ENCODE data around the gene ZRANB1. TPM values are rescaled to one million over a fixed set of nuclear protein-coding genes. Genes with fewer than 3 reads are reported as not detected.

The ZRANB1 gene
- polyA plus RNA-seq, 1 of the 3 experiments (the other 2 are of a cell fraction), result 6.2 TPM

- H4K20me1 ChIP-seq (ENCODE audit: insufficient read depth), result peaks cover 4% of the 10 kb centered on the region; the same call in 1 of the 2 replicates
- H3F3A ChIP-seq (replicated peaks; ENCODE audit: insufficient read depth), result peaks cover 28% of the 10 kb centered on the region
- no peak overlapping the region; a peak in 1 of 4 replicates for H3K27ac ChIP-seq (ENCODE audit: low read depth in 2 of 2, low read length in 1 of 2)
- ChIA-PET CTCF (interaction anchor here (2.9 kb wide), 2 partner anchors 9 to 78 kb away, joined by 12 to 13 read pairs; no protein-coding TSS in a partner anchor), POLR2A (no interaction called here)
- H3K9ac ChIP-seq, result no peak overlapping the region
- H3K4me3 ChIP-seq (ENCODE audit: low read depth in 2 of 2, low read length in 1 of 2), result no peak overlapping the region
- no peaks in the 10 kb centered on the region for H3K9me3 ChIP-seq
- no peaks in the 10 kb centered on the region; a peak in 1 of 4 replicates for H3K4me1 ChIP-seq (ENCODE audit: control insufficient read depth in 1 of 2, insufficient read depth in 2 of 2, low read depth in 1 of 2, low read length in 1 of 2)
- no peak overlapping the region for H3K4me2 ChIP-seq
- H3K36me3 ChIP-seq (replicated peaks in 1 of 2; ENCODE audit: control insufficient read depth in 1 of 2, insufficient read depth in 2 of 2, low read length in 1 of 2), result peaks cover 49 to 70% of the 10 kb centered on the region in 2 experiments
- TF ChIP-seq FOXM1 (IDR thresholded peaks at IDR 0.05; ENCODE audit: low read depth), result no peak
- TF ChIP-seq NRF1 (IDR thresholded peaks at IDR 0.05; ENCODE audit: low read depth, low read length), result no peak
- no peak for TF ChIP-seq ELF1 (IDR thresholded peaks at IDR 0.05)
- TF ChIP-seq EP300 (IDR thresholded peaks at IDR 0.05; ENCODE audit: borderline replicate concordance in 1 of 2, low read depth in 1 of 2, low read length in 1 of 2), result no peak
- TF ChIP-seq ZBTB33 (IDR thresholded peaks at IDR 0.05; ENCODE audit: borderline replicate concordance, low read depth), result no peak
- no peak for TF ChIP-seq PBX3 (IDR thresholded peaks at IDR 0.05)
- no peak for TF ChIP-seq GABPA (IDR thresholded peaks at IDR 0.05; ENCODE audit: low read depth)
- no peaks in the 10 kb centered on the region for H3K27me3 ChIP-seq (ENCODE audit: insufficient read depth)
- WGBS (ENCODE audit: low lambda C conversion rate), result 80% methylated on average over 6 of the region's 6 CpGs
- H2AFZ ChIP-seq (ENCODE audit: low read depth), result no peak overlapping the region
- no peaks in the 10 kb centered on the region for H3K9me2 ChIP-seq
- no peak for DNase-seq
- peaks cover 43% of the 10 kb centered on the region; the same call in 1 of the 2 replicates for H3K79me2 ChIP-seq (ENCODE audit: insufficient read depth)
These were observed 41.4 kb downstream of the ZRANB1 start for GRCh38 chr10:124983321-124983720.

- CTCF ChIA-PET, result interaction anchor here (2.9 kb wide), 2 partner anchors 8 to 77 kb away, joined by 12 to 13 read pairs; no protein-coding TSS in a partner anchor
- peaks cover 37% of the 10 kb centered on the region; the same call in 1 of the 2 replicates for H3K79me2 ChIP-seq (ENCODE audit: insufficient read depth)
These were observed 42.5 kb downstream of the ZRANB1 start for GRCh38 chr10:124984376-124984775.

More at GRCh38 chr10:124984376-124984775, 42.5 kb downstream of the ZRANB1 start:
- 0 out of 2 replicates have a peak, but pooled peaks cover 3% of the 10 kb centered on the region for H4K20me1 ChIP-seq (ENCODE audit: insufficient read depth)
- TF ChIP-seq FOSL2 (IDR thresholded peaks at IDR 0.05; ENCODE audit: borderline replicate concordance, low read depth), result no peak
- no peak for TF ChIP-seq RAD21 (IDR thresholded peaks at IDR 0.05; ENCODE audit: low read length)
- no peak for TF ChIP-seq ELF1 (IDR thresholded peaks at IDR 0.05)
- TF ChIP-seq IRF3 (IDR thresholded peaks at IDR 0.05; ENCODE audit: low read depth, low read length), result no peak
- no peak for TF ChIP-seq SMC3 (IDR thresholded peaks at IDR 0.05; ENCODE audit: low read depth, low read length)
- no peak for TF ChIP-seq YY1 (IDR thresholded peaks at IDR 0.05; ENCODE audit: low read depth)
- TF ChIP-seq JUND (IDR thresholded peaks at IDR 0.05), result no peak
- no peak for TF ChIP-seq TCF12 (IDR thresholded peaks at IDR 0.05)
- TF ChIP-seq CHD2 (IDR thresholded peaks at IDR 0.05; ENCODE audit: low read length, partially characterized antibody), result no peak
- no peaks in the 10 kb centered on the region; a peak in 1 of 4 replicates for H3K4me1 ChIP-seq (ENCODE audit: control insufficient read depth in 1 of 2, insufficient read depth in 2 of 2, low read depth in 1 of 2, low read length in 1 of 2)
- H3K9me2 ChIP-seq, result no peaks in the 10 kb centered on the region
- no peak for DNase-seq
- no peak overlapping the region for H3K9ac ChIP-seq
- H3K36me3 ChIP-seq (replicated peaks in 1 of 2; ENCODE audit: control insufficient read depth in 1 of 2, insufficient read depth in 2 of 2, low read length in 1 of 2), result peaks cover 56 to 74% of the 10 kb centered on the region in 2 experiments
- no peak overlapping the region for H3K4me3 ChIP-seq (ENCODE audit: low read depth in 2 of 2, low read length in 1 of 2)
- H3F3A ChIP-seq (replicated peaks; ENCODE audit: insufficient read depth), result peaks cover 28% of the 10 kb centered on the region
- no peaks in the 10 kb centered on the region for H3K9me3 ChIP-seq
- no peak overlapping the region; a peak in 1 of 4 replicates for H3K27ac ChIP-seq (ENCODE audit: low read depth in 2 of 2, low read length in 1 of 2)
- WGBS (ENCODE audit: low lambda C conversion rate), result 97% methylated on average over 1 of the region's 1 CpG
- no peak overlapping the region for H3K4me2 ChIP-seq
- H3K27me3 ChIP-seq (ENCODE audit: insufficient read depth), result no peaks in the 10 kb centered on the region
- POLR2A ChIA-PET, result no interaction called here
- H2AFZ ChIP-seq (ENCODE audit: low read depth), result no peak overlapping the region

Measured in SK-N-SH (cell line).